ENCODE results near the gene GPLD1. TPM values are rescaled to one million over a fixed set of nuclear protein-coding genes. Genes with fewer than 3 reads are reported as not detected.
"Not testable (repeated sequence)": the region's sequence is repeated elsewhere in the genome, so short reads cannot be mapped to it uniquely, and the experiment has no call there.

GPLD1 gene
- total RNA-seq, 4 donors from 2014 or later = 2.7 to 3.6 (median 3.0) TPM

DNA sequence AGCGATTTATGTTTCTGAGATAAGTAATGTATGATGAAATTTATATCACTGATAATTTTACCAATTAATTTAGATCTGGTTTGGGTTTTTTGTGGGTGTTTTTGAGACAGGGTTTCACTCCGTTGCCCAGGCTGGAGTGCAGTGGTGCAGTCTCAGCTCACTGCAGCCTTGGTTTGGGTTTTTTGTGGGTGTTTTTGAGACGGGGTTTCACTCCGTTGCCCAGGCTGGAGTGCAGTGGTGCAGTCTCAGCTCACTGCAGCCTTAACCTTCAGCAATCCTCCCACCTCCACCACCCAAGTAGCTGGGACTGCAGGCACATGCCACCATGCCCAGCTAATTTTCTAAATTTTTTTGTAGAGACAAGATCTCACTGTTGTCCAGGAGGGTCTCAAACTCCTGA lies 73.6 kb downstream of the GPLD1 start:
- WGBS, 2 donors = 93% methylated on average over 4 of the region's 4 CpGs
- Histone ChIP-seq H3K27ac (no peak overlapping the region), H3K27me3 (no peaks in the 10 kb centered on the region), H3K9me3 (no peaks in the 10 kb centered on the region), H3K4me3 (no peak overlapping the region), H3K4me1 (no peaks in the 10 kb centered on the region), H3K36me3 (peaks cover 2 to 92% (median 39%) of the 10 kb centered on the region in 3 donors)
- no peak for DNase-seq (ENCODE audit: low spot score in 2 of 2)
- no peak for TF ChIP-seq EP300 (IDR thresholded peaks at IDR 0.05)
- TF ChIP-seq, protein P1, sequence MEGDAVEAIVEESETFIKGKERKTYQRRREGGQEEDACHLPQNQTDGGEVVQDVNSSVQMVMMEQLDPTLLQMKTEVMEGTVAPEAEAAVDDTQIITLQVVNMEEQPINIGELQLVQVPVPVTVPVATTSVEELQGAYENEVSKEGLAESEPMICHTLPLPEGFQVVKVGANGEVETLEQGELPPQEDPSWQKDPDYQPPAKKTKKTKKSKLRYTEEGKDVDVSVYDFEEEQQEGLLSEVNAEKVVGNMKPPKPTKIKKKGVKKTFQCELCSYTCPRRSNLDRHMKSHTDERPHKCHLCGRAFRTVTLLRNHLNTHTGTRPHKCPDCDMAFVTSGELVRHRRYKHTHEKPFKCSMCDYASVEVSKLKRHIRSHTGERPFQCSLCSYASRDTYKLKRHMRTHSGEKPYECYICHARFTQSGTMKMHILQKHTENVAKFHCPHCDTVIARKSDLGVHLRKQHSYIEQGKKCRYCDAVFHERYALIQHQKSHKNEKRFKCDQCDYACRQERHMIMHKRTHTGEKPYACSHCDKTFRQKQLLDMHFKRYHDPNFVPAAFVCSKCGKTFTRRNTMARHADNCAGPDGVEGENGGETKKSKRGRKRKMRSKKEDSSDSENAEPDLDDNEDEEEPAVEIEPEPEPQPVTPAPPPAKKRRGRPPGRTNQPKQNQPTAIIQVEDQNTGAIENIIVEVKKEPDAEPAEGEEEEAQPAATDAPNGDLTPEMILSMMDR (IDR thresholded peaks at IDR 0.05) = no peak
- no peak for TF ChIP-seq POLR2A (IDR thresholded peaks at IDR 0.05)

DNA sequence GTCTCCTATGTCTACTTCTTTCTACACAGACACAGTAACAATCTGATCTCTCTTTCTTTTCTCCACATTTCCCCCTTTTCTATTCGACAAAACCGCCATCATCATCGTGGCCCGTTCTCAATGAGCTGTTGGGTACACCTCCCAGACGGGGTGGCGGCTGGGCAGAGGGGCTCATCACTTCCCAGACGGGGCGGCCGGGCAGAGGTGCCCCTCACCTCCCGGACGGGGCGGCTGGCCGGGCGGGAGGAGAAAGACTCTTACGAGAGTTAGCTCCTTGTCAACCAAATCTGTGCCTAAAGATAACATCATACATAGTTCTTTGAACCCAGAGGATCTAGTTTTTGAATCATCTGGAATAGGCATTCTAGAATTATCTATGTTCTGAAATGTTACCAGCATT lies 74.8 kb downstream of the GPLD1 start:
- not testable (repeated sequence) for DNase-seq (ENCODE audit: low spot score in 2 of 2); H3K9me3 ChIP-seq; H3K4me1 ChIP-seq; H3K4me3 ChIP-seq; H3K27me3 ChIP-seq; H3K27ac ChIP-seq
- peaks cover 2 to 92% (median 29%) of the 10 kb centered on the region in 3 donors for H3K36me3 ChIP-seq
- 94 to 98% methylated on average over 15 of the region's 15 CpGs for WGBS, 2 donors

DNA sequence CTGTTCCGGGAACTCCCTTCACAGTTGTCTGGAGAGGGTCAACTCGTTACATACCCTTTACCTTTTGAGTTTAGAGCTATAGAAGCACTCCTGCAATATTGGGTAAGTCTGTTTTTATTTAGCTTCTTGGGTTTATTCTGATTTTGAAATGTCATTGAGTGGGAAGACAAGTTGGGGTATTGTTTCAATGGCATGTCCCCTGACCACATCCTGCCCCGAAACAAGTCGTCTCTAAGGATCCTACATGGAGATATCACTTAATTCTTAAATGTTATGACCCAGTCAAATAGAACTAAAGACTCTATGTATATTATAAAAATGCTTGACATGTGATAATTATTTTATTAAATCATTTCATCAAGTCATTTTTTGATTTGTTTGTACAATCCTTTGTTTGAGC lies 77.1 kb downstream of the GPLD1 start:
- H3K27ac ChIP-seq = no peak overlapping the region
- H3K27me3 ChIP-seq = no peaks in the 10 kb centered on the region
- no peak for DNase-seq (ENCODE audit: low spot score in 2 of 2)
- H3K36me3 ChIP-seq = peaks cover 2 to 88% (median 33%) of the 10 kb centered on the region in 3 donors
- H3K9me3 ChIP-seq = no peaks in the 10 kb centered on the region
- 76 to 78% methylated on average over 4 of the region's 4 CpGs for WGBS, 2 donors
- TF ChIP-seq EP300 (IDR thresholded peaks at IDR 0.05) = no peak
- TF ChIP-seq POLR2A (IDR thresholded peaks at IDR 0.05) = no peak
- TF ChIP-seq, protein P1 (IDR thresholded peaks at IDR 0.05) = no peak
- no peak overlapping the region for H3K4me3 ChIP-seq
- H3K4me1 ChIP-seq = peaks cover 0 to 4% (median 0%) of the 10 kb centered on the region in 4 donors

DNA sequence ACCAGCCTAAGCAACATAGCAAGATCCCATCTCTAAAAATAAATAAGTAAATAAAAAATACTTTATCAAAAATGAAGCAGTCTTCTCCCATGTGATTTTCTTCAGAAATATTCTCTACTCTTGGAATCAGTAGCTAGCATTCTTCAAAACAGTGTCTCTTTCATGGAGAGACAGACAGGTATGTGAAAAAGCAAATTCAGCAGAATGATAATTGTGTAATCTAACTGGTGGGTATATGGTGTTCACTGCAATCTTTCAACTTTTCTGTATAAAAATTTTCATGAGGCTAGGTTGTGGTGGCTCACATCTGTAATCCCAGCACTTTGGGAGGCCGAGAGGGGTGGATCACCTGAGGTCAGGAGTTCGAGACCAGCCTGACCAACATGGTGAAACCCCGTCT lies 78.8 kb downstream of the GPLD1 start:
- Histone ChIP-seq H3K4me1 (peaks cover 0 to 4% (median 0%) of the 10 kb centered on the region in 4 donors), H3K36me3 (peaks cover 2 to 84% (median 23%) of the 10 kb centered on the region in 3 donors), H3K27ac (no peak overlapping the region), H3K4me3 (no peak overlapping the region), H3K9me3 (no peaks in the 10 kb centered on the region), H3K27me3 (no peaks in the 10 kb centered on the region)
- TF ChIP-seq, protein P1 (IDR thresholded peaks at IDR 0.05) = no peak
- TF ChIP-seq EP300 (IDR thresholded peaks at IDR 0.05) = no peak
- TF ChIP-seq POLR2A (IDR thresholded peaks at IDR 0.05) = no peak
- no peak for DNase-seq (ENCODE audit: low spot score in 2 of 2)
- 89 to 93% methylated on average over 3 of the region's 3 CpGs for WGBS, 2 donors

GRCh38 chr6:24408719-24409410 lies 80.5 kb downstream of the GPLD1 start:
- no peak overlapping the region for H3K27ac ChIP-seq
- H3K4me3 ChIP-seq = no peak overlapping the region
- no peaks in the 10 kb centered on the region for H3K27me3 ChIP-seq
- peaks cover 0 to 19% (median 5%) of the 10 kb centered on the region in 4 donors for H3K4me1 ChIP-seq
- 73 to 79% methylated on average over 2 of the region's 2 CpGs for WGBS, 2 donors
- no peak for DNase-seq (ENCODE audit: low spot score in 2 of 2)
- TF ChIP-seq POLR2A (IDR thresholded peaks at IDR 0.05) = no peak
- no peak for TF ChIP-seq EP300 (IDR thresholded peaks at IDR 0.05)
- TF ChIP-seq, protein P1 (IDR thresholded peaks at IDR 0.05) = no peak
- H3K36me3 ChIP-seq = peaks cover 2 to 79% (median 23%) of the 10 kb centered on the region in 3 donors
- H3K9me3 ChIP-seq = no peaks in the 10 kb centered on the region
